Testis (tissue), 3 donors: ENCODE data around the gene IQUB. TPM values are rescaled to one million over a fixed set of nuclear protein-coding genes. Genes with fewer than 3 reads are reported as not detected.
"Not testable (repeated sequence)": the region's sequence is repeated elsewhere in the genome, so short reads cannot be mapped to it uniquely, and the experiment has no call there.

Experiments used
- DNase-seq: peaks from one replicate; pipeline ENCODE4 v3.0.0-alpha.2; 2019
- H3K27ac ChIP-seq, 2 donors: fragments of 200-600 bp; sonication (generic); one replicate each; pipeline ENCODE4 v1.5.1; 2019
- H3K27me3 ChIP-seq: fragments of 200-600 bp; sonication (generic); one replicate; pipeline ENCODE4 v1.5.1; 2019
- H3K36me3 ChIP-seq: fragments of 200-600 bp; sonication (generic); one replicate; pipeline ENCODE4 v1.5.1; 2017; ENCODE audit warnings: low read depth; ENCODE audit errors: missing control alignments
- H3K4me1 ChIP-seq: fragments of 200-600 bp; sonication (generic); one replicate; pipeline ENCODE4 v1.5.1; 2019
- H3K4me3 ChIP-seq, 2 donors: fragments of 200-600 bp; sonication (generic); one replicate each; pipeline ENCODE4 v1.5.1; 2017 to 2019
- H3K9me3 ChIP-seq: fragments of 200-600 bp; sonication (generic); one replicate; pipeline ENCODE4 v1.5.1; 2017
- CTCF ChIP-seq, 3 experiments: fragments of 450-650 bp in 2 of 3; fragments of 200-600 bp in 1 of 3; sonication (generic) in 1 of 3; IDR thresholded peaks; one replicate each; pipeline ENCODE4 v1.5.1; 2016 to 2019; ENCODE audit warnings: antibody characterized with exemption in 3 of 3, mild to moderate bottlenecking in 2 of 3, moderate library complexity in 1 of 3
- POLR2A ChIP-seq: fragments of 450-650 bp; IDR thresholded peaks from one replicate; pipeline ENCODE4 v1.6.1; 2017; ENCODE audit warnings: antibody characterized with exemption, mild to moderate bottlenecking, moderate library complexity
- WGBS, 2 donors: methylation state at CpG; one replicate each; pipeline ENCODE4 v1.1.5; 2018; 5-methylcytosine and 5-hydroxymethylcytosine counted together
- intact Hi-C: fragments of 100-400 bp; cut with DNase I; formaldehyde crosslinking; loops from one replicate; pipeline ENCODE4 v1.15.1; 2023; ENCODE audit warnings: low total_unique reads
- polyA plus RNA-seq: library from polyadenylated mRNA; stranded (reverse); fragments of 350-450 nt; fragmentation: Illumina TruSeq; extraction: RNeasy Lipid Tissue Mini Kit (QIAGEN cat#74804); gene quantifications from one replicate; pipeline ENCODE4 v1.2.3, GENCODE V29; 2014; ENCODE audit warnings: low read depth, low replicate concordance; ENCODE audit not compliant: insufficient read depth
- total RNA-seq, 2 donors: library from RNA; depleted of rRNA; stranded (reverse); fragments of >200 nt; gene quantifications; one replicate each; pipeline ENCODE4 v1.2.3, GENCODE V29; 2016

IQUB gene
- total and polyA plus RNA-seq, 3 donors from 2014 or later: 21.3 to 49.2 (median 34.6) TPM

- no peak overlapping the region for H3K4me3 ChIP-seq
- no peak for DNase-seq
- no peak for TF ChIP-seq POLR2A
- TF ChIP-seq CTCF (IDR thresholded peaks at IDR 0.05): no peak
- no peaks in the 10 kb centered on the region for H3K36me3 ChIP-seq
- intact Hi-C loops: no loop called here
- H3K27me3 ChIP-seq: no peaks in the 10 kb centered on the region
- no peaks in the 10 kb centered on the region for H3K9me3 ChIP-seq
- H3K4me1 ChIP-seq: no peaks in the 10 kb centered on the region
- no peak overlapping the region for H3K27ac ChIP-seq
- WGBS, 2 donors: 83 to 87% methylated on average over 3 of the region's 3 CpGs
These were observed 54.3 kb downstream of the IQUB start for GRCh38 chr7:123480107-123480506.

- H3K9me3 ChIP-seq, intact Hi-C loops, H3K27ac ChIP-seq, H3K4me1 ChIP-seq, H3K4me3 ChIP-seq, H3K27me3 ChIP-seq, H3K36me3 ChIP-seq, DNase-seq: not testable (repeated sequence)
- WGBS, 2 donors: 83 to 97% methylated on average over 1 of the region's 1 CpG
These were observed 56.3 kb downstream of the IQUB start for GRCh38 chr7:123478056-123478455.

- no peak overlapping the region for H3K27ac ChIP-seq
- no peak for DNase-seq
- WGBS, 2 donors: 40 to 66% methylated on average over 2 of the region's 2 CpGs
These were observed 61.5 kb downstream of the IQUB start for GRCh38 chr7:123472750-123473445.

GRCh38 chr7:123472327-123472726 lies 62.1 kb downstream of the IQUB start:
- Histone ChIP-seq H3K27ac (no peak overlapping the region), H3K9me3 (no peaks in the 10 kb centered on the region), H3K27me3 (no peaks in the 10 kb centered on the region), H3K4me3 (no peak overlapping the region), H3K36me3 (no peaks in the 10 kb centered on the region), H3K4me1 (no peaks in the 10 kb centered on the region)
- TF ChIP-seq CTCF (IDR thresholded peaks at IDR 0.05): no peak
- TF ChIP-seq POLR2A: no peak
- WGBS, 2 donors: 73 to 82% methylated on average over 2 of the region's 2 CpGs
- intact Hi-C loops: no loop called here
- no peak for DNase-seq

More at GRCh38 chr7:123472750-123473445, 61.5 kb downstream of the IQUB start:
- no peak for TF ChIP-seq POLR2A
- H3K9me3 ChIP-seq: no peaks in the 10 kb centered on the region
- no peak overlapping the region for H3K4me3 ChIP-seq
- no peaks in the 10 kb centered on the region for H3K4me1 ChIP-seq
- H3K36me3 ChIP-seq: no peaks in the 10 kb centered on the region
- H3K27me3 ChIP-seq: no peaks in the 10 kb centered on the region
- intact Hi-C loops: no loop called here

GRCh38 chr7:123468303-123468702 lies 66.1 kb downstream of the IQUB start:
- intact Hi-C loops: no loop called here
- Histone ChIP-seq H3K9me3 (no peaks in the 10 kb centered on the region), H3K4me1 (no peaks in the 10 kb centered on the region), H3K27me3 (no peaks in the 10 kb centered on the region), H3K27ac (no peak overlapping the region), H3K4me3 (no peak overlapping the region), H3K36me3 (no peaks in the 10 kb centered on the region)
- DNase-seq: no peak
- 85 to 92% methylated on average over 5 of the region's 5 CpGs for WGBS, 2 donors
- TF ChIP-seq POLR2A: no peak
- no peak for TF ChIP-seq CTCF (IDR thresholded peaks at IDR 0.05)

GRCh38 chr7:123463890-123464289 lies 70.5 kb downstream of the IQUB start:
- H3K36me3 ChIP-seq: no peaks in the 10 kb centered on the region
- 74 to 90% methylated on average over 2 of the region's 2 CpGs for WGBS, 2 donors
- intact Hi-C loops: no loop called here
- no peak for DNase-seq
- H3K9me3 ChIP-seq: no peaks in the 10 kb centered on the region
- TF ChIP-seq POLR2A (no peak), CTCF (IDR thresholded peaks at IDR 0.05) (no peak)
- no peak overlapping the region for H3K4me3 ChIP-seq
- H3K27ac ChIP-seq: no peak overlapping the region
- H3K27me3 ChIP-seq: no peaks in the 10 kb centered on the region
- no peaks in the 10 kb centered on the region for H3K4me1 ChIP-seq
